SIG-M5 (cell line): ENCODE measurements around the gene DUSP2.

Source experiments
- DNase-seq: peaks from one replicate; lab custom pipeline; 2025; lab: John Stamatoyannopoulos, UW

The DUSP2 gene

GRCh38 chr2:96099861-96100798 is 45.1 kb downstream of the DUSP2 start:
- no peak for DNase-seq

- no peak for DNase-seq
These were observed 46.2 kb downstream of the DUSP2 start for GRCh38 chr2:96098900-96099590.

- DNase-seq, result no peak
These were observed 47.1 kb downstream of the DUSP2 start for GRCh38 chr2:96097951-96098823.

GRCh38 chr2:96097441-96097840 is 47.8 kb downstream of the DUSP2 start:
- DNase-seq, result no peak

- DNase-seq, result no peak
These were observed 50.1 kb downstream of the DUSP2 start for GRCh38 chr2:96095116-96095636.

- no peak for DNase-seq
These were observed 51.7 kb downstream of the DUSP2 start for GRCh38 chr2:96093528-96093927.
